CD4-positive, alpha-beta memory T cell (primary cell): ENCODE results near the gene DCK. TPM values are rescaled to one million over a fixed set of nuclear protein-coding genes. Genes with fewer than 3 reads are reported as not detected.

Source experiments
- CTCF ChIA-PET: fragments of 350-600 bp; sonication (Branson Sonifier 250); formaldehyde crosslinking; loops from one replicate; lab custom pipeline; 2021; ENCODE audit warnings: inconsistent platforms; ENCODE audit not compliant: partially characterized antibody; lab: Charles Lee
- POLR2A ChIA-PET: fragments of 350-600 bp; sonication (Branson Sonifier 250); formaldehyde crosslinking; loops from one replicate; lab custom pipeline; 2021; ENCODE audit not compliant: partially characterized antibody; lab: Charles Lee
- DNase-seq, 5 donors: peaks; one replicate each; pipeline versions ENCODE4 v3.0.0 to v3.0.0-alpha.2; 2020 to 2022; ENCODE audit warnings: mixed read lengths in 1 of 5
- H3K27ac ChIP-seq: one replicate; pipeline ENCODE4 v1.7.0; 2013; ENCODE audit warnings: low read depth, low read length
- H3K27me3 ChIP-seq: 2 replicates; pipeline ENCODE4 v1.7.0; 2013; ENCODE audit warnings: mild to moderate bottlenecking, low read length, moderate library complexity; ENCODE audit not compliant: insufficient read depth
- H3K36me3 ChIP-seq: 2 replicates; pipeline ENCODE4 v1.7.0; 2013; ENCODE audit warnings: mild to moderate bottlenecking, low read length, moderate library complexity; ENCODE audit not compliant: insufficient read depth
- H3K4me1 ChIP-seq: 2 replicates; pipeline ENCODE4 v1.7.0; 2013; ENCODE audit warnings: mild to moderate bottlenecking, low read length, moderate library complexity; ENCODE audit not compliant: insufficient read depth
- H3K4me3 ChIP-seq, 2 donors: one replicate each; pipeline ENCODE4 v1.7.0; 2013; ENCODE audit warnings: low read length in 2 of 2, mild to moderate bottlenecking in 1 of 2
- H3K9me3 ChIP-seq, 2 donors: one replicate each; pipeline ENCODE4 v1.7.0; 2013; ENCODE audit warnings: low read length in 2 of 2, control low read depth in 1 of 2; ENCODE audit not compliant: control insufficient read depth in 1 of 2
- H3K27ac Mint-ChIP-seq, 7 donors: one replicate each; pipeline ENCODE4 v1.8.0; 2020 to 2021; ENCODE audit warnings: mixed read lengths in 7 of 7, mild to moderate bottlenecking in 6 of 7, inconsistent platforms in 3 of 7, moderate library complexity in 3 of 7
- H3K27me3 Mint-ChIP-seq, 2 donors: one replicate each; pipeline ENCODE4 v1.8.0; 2020 to 2021; ENCODE audit warnings: mixed read lengths in 2 of 2
- H3K36me3 Mint-ChIP-seq, 2 donors: one replicate each; pipeline ENCODE4 v1.8.0; 2020 to 2021; ENCODE audit warnings: mixed read lengths in 2 of 2, inconsistent platforms in 1 of 2, mild to moderate bottlenecking in 1 of 2
- H3K4me1 Mint-ChIP-seq, 4 donors: one replicate each; pipeline ENCODE4 v1.8.0; 2020 to 2021; ENCODE audit warnings: mixed read lengths in 4 of 4, mild to moderate bottlenecking in 1 of 4
- H3K4me3 Mint-ChIP-seq, 8 donors: one replicate each; pipeline ENCODE4 v1.8.0; 2020 to 2021; ENCODE audit warnings: mixed read lengths in 8 of 8, mild to moderate bottlenecking in 7 of 8, moderate library complexity in 6 of 8, inconsistent platforms in 3 of 8
- H3K9me3 Mint-ChIP-seq, 8 donors: one replicate each; pipeline ENCODE4 v1.8.0; 2020 to 2021; ENCODE audit warnings: mixed read lengths in 8 of 8, mild to moderate bottlenecking in 5 of 8, inconsistent platforms in 3 of 8, moderate library complexity in 1 of 8
- intact Hi-C: fragments of 100-400 bp; cut with micrococcal nuclease; formaldehyde crosslinking; loops from one replicate; pipeline ENCODE4 v1.15.1; 2023
- polyA plus RNA-seq, 2 donors: library from polyadenylated mRNA; unstranded; fragments of 300-500 nt; fragmentation: Illumina TruSeq; gene quantifications; one replicate each; pipeline ENCODE4 v1.2.3, GENCODE V29; 2021
- total RNA-seq, 2 experiments: library from RNA; stranded (reverse); gene quantifications; one replicate each; pipeline ENCODE4 v1.2.3, GENCODE V29; 2021

The DCK gene
- total and polyA plus RNA-seq, 4 experiments from 2014 or later, result 54.7 to 134 (median 73.1) TPM

GRCh38 chr4:70984589-70984988, 8.9 kb upstream of the DCK start:
- POLR2A ChIA-PET, result no interaction called here
- peak in 2 of 5 donors; percentile 22 to 30 for DNase-seq
- Histone ChIP-seq H3K27ac (no peak overlapping the region), H3K4me3 (no peak overlapping the region), H3K27me3 (no peaks in the 10 kb centered on the region), H3K4me1 (no peaks in the 10 kb centered on the region), H3K9me3 (no peaks in the 10 kb centered on the region), H3K36me3 (no peaks in the 10 kb centered on the region)
- H3K27me3 Mint-ChIP-seq, result no peaks in the 10 kb centered on the region
- peaks cover 0 to 4% of the 10 kb centered on the region in 2 donors for H3K36me3 Mint-ChIP-seq
- CTCF ChIA-PET, result interaction anchor here (0.6 to 8.8 kb wide), 5 partner anchors 10 to 383 kb away, joined by 3 to 74 read pairs (median 16); partner anchors contain the start of gene DCK
- no peak overlapping the region for H3K27ac Mint-ChIP-seq
- intact Hi-C loops, result loop anchor here (1.0 to 2.0 kb wide), 2 partner anchors 26 to 200 kb away; no protein-coding TSS in a partner anchor
- no peaks in the 10 kb centered on the region for H3K4me1 Mint-ChIP-seq
- H3K9me3 Mint-ChIP-seq, result no peaks in the 10 kb centered on the region
- H3K4me3 Mint-ChIP-seq, result no peak overlapping the region

DNA sequence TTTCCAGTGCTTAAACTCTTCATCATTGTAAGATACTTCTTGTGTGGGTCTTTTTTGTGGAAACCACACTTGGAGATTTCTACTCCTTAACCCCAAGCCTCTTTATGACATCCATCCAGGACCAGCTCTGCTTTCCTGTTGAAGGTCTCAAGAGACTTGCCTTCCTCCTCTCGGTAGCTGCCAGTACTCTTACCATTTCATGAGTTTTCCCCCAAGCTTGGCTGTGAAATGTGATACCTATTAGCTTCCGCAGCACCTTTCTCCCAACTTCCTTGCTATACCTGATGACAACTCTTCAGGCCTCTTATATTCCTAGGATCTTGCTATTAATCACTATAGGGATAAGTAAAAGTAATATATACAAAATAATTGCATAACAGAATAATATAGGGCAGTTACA, 1.9 kb upstream of the DCK start:
- POLR2A ChIA-PET, result interaction anchor here (0.6 kb wide), 1 partner anchor 46 kb away, joined by 3 read pairs; no protein-coding TSS in a partner anchor
- H3K27me3 ChIP-seq, result no peaks in the 10 kb centered on the region

GRCh38 chr4:70992391-70992881, 1.0 kb upstream of the DCK start:
- Mint-ChIP-seq H3K27me3 (no peaks in the 10 kb centered on the region), H3K4me1 (peaks cover 29 to 45% (median 34%) of the 10 kb centered on the region in 4 donors), H3K36me3 (peaks cover 0 to 13% of the 10 kb centered on the region in 2 donors), H3K4me3 (peak overlapping the region; percentile 87 to 99 (median 96)), H3K27ac (peak overlapping the region; percentile 87 to 98 (median 93)), H3K9me3 (no peaks in the 10 kb centered on the region)
- no peaks in the 10 kb centered on the region for H3K9me3 ChIP-seq
- no peaks in the 10 kb centered on the region for H3K27me3 ChIP-seq
- CTCF ChIA-PET, result interaction anchor here (0.8 to 8.0 kb wide), 4 partner anchors 12 to 192 kb away, joined by 3 to 127 read pairs (median 4); no protein-coding TSS in a partner anchor
- peak overlapping the region; percentile 81 to 99 for H3K4me3 ChIP-seq
- no peaks in the 10 kb centered on the region for H3K36me3 ChIP-seq
- POLR2A ChIA-PET, result interaction anchor here (1.0 to 4.1 kb wide), 9 partner anchors 10 to 308 kb away, joined by 3 to 44 read pairs (median 6); partner anchors contain the start of genes GRSF1, MOB1B and UTP3
- DNase-seq, result no peak
- intact Hi-C loops, result loop anchor here (2.0 to 5.0 kb wide), 3 partner anchors 90 to 305 kb away; partner anchors contain the start of genes GRSF1, MOB1B and UTP3
- H3K4me1 ChIP-seq, result peaks cover 40% of the 10 kb centered on the region
- peak overlapping the region; percentile 80 for H3K27ac ChIP-seq

More for the DNA sequence above, 1.9 kb upstream of the DCK start:
- Histone ChIP-seq H3K36me3 (no peaks in the 10 kb centered on the region), H3K4me3 (no peak overlapping the region), H3K27ac (no peak overlapping the region), H3K9me3 (no peaks in the 10 kb centered on the region), H3K4me1 (peaks cover 32% of the 10 kb centered on the region)
- H3K4me1 Mint-ChIP-seq, result peaks cover 21 to 37% (median 25%) of the 10 kb centered on the region in 4 donors
- CTCF ChIA-PET, result interaction anchor here (2.8 kb wide), 1 partner anchor 18 kb away, joined by 24 read pairs; no protein-coding TSS in a partner anchor
- DNase-seq, result no peak
- H3K4me3 Mint-ChIP-seq, result peak overlapping the region in 1 of 8 donors; percentile 32
- peaks cover 0 to 13% of the 10 kb centered on the region in 2 donors for H3K36me3 Mint-ChIP-seq
- H3K27ac Mint-ChIP-seq, result peak overlapping the region in 2 of 7 donors; percentile 72 to 84
- no peaks in the 10 kb centered on the region for H3K9me3 Mint-ChIP-seq
- intact Hi-C loops, result loop anchor here (5.0 kb wide), 1 partner anchor 304 kb away; the partner anchor contains the start of gene UTP3
- no peaks in the 10 kb centered on the region for H3K27me3 Mint-ChIP-seq

DNA sequence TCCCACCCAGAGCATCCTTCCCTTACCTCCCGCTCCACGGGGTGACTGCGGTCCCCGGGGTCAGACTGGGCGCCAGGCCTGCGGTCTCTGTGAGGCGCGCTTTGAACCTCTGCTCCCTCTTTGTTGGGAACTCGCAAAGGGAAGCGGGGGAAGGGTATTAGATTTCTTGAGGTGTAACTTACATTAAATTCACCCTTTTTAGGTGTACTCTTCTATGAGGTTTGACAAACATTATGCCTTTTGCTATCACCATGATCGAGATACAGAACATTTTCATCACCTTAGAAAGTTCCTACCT, 569 bp downstream of the DCK start:
- ChIA-PET POLR2A (interaction anchor here (0.6 to 4.1 kb wide), 14 partner anchors 9 to 306 kb away, joined by 3 to 44 read pairs (median 6); partner anchors contain the start of genes GRSF1, MOB1B and UTP3), CTCF (interaction anchor here (0.6 to 8.0 kb wide), 12 partner anchors 9 to 309 kb away, joined by 3 to 127 read pairs (median 5); no protein-coding TSS in a partner anchor)
- peak overlapping the region; percentile 79 to 98 (median 93) for H3K27ac Mint-ChIP-seq
- H3K36me3 ChIP-seq, result peaks cover 5% of the 10 kb centered on the region
- H3K4me1 ChIP-seq, result peaks cover 56% of the 10 kb centered on the region
- peak overlapping the region; percentile 80 for H3K27ac ChIP-seq
- H3K9me3 Mint-ChIP-seq, result no peaks in the 10 kb centered on the region
- H3K27me3 Mint-ChIP-seq, result no peaks in the 10 kb centered on the region
- intact Hi-C loops, result loop anchor here (5.0 kb wide), 1 partner anchor 307 kb away; the partner anchor contains the start of gene UTP3
- no peaks in the 10 kb centered on the region for H3K9me3 ChIP-seq
- peaks cover 38 to 61% (median 46%) of the 10 kb centered on the region in 4 donors for H3K4me1 Mint-ChIP-seq
- peaks cover 11 to 19% of the 10 kb centered on the region in 2 donors for H3K36me3 Mint-ChIP-seq
- no peak for DNase-seq
- peak overlapping the region; percentile 88 to 99 (median 96) for H3K4me3 Mint-ChIP-seq
- H3K27me3 ChIP-seq, result no peaks in the 10 kb centered on the region
- H3K4me3 ChIP-seq, result peak overlapping the region; percentile 81 to 99

DNA sequence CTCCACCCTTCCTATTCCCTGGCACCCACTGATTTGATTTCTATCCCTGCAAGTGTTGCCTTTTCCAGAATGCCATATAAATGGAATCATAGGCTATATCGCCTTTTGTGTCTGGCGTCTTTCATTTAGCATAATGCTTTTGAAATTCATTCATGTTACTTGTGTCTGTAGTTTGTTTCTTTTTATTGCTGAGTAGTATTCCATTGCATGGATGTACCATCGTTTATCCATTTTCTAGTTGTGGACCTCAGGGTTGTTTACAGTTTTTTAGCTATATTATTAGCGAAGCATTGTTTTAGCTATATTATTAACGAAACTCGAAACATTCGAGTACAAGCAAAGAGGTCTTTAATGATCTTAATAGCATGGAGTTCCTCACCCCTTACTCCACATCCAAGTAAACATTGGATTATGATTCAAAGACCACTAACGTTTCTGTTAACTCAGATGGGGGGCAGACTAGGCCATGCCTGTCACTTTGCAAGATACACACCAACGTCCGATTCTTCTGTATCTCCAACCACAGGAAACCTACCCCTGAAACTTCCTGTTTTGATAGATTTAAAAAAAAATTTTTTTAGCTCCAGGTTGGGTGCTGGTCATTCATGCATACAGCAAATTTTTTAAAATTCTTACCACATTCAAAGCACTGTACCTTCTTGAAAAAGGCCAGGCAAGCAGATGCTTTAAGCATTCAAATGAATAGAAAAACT, 1.1 kb downstream of the DCK start:
- peaks cover 42 to 67% (median 51%) of the 10 kb centered on the region in 4 donors for H3K4me1 Mint-ChIP-seq
- ChIA-PET CTCF (interaction anchor here (0.6 to 8.0 kb wide), 10 partner anchors 10 to 343 kb away, joined by 3 to 127 read pairs (median 5); no protein-coding TSS in a partner anchor), POLR2A (interaction anchor here (0.6 to 4.1 kb wide), 11 partner anchors 10 to 306 kb away, joined by 3 to 44 read pairs (median 5); partner anchors contain the start of genes GRSF1, MOB1B and UTP3)
- H3K9me3 Mint-ChIP-seq, result no peaks in the 10 kb centered on the region
- H3K4me3 Mint-ChIP-seq, result peak overlapping the region; percentile 88 to 99 (median 96)
- Histone ChIP-seq H3K4me1 (peaks cover 59% of the 10 kb centered on the region), H3K9me3 (no peaks in the 10 kb centered on the region), H3K36me3 (peaks cover 8% of the 10 kb centered on the region), H3K4me3 (peak overlapping the region; percentile 81 to 99), H3K27ac (peak overlapping the region; percentile 80), H3K27me3 (no peaks in the 10 kb centered on the region)
- no peaks in the 10 kb centered on the region for H3K27me3 Mint-ChIP-seq
- DNase-seq, result no peak
- intact Hi-C loops, result loop anchor here (5.0 kb wide), 1 partner anchor 307 kb away; the partner anchor contains the start of gene UTP3
- peaks cover 17 to 24% of the 10 kb centered on the region in 2 donors for H3K36me3 Mint-ChIP-seq
- H3K27ac Mint-ChIP-seq, result peak overlapping the region; percentile 79 to 98 (median 93)

- H3K4me1 ChIP-seq, result peaks cover 64% of the 10 kb centered on the region
- H3K4me3 ChIP-seq, result peak overlapping the region in 1 of 2 donors; percentile 81
- no peaks in the 10 kb centered on the region for H3K27me3 ChIP-seq
- no peak for DNase-seq
- Mint-ChIP-seq H3K36me3 (peaks cover 31 to 39% of the 10 kb centered on the region in 2 donors), H3K9me3 (no peaks in the 10 kb centered on the region), H3K27ac (peak overlapping the region; percentile 42 to 94 (median 92)), H3K27me3 (no peaks in the 10 kb centered on the region), H3K4me3 (peak overlapping the region; percentile 88 to 99 (median 96)), H3K4me1 (peaks cover 55 to 81% (median 64%) of the 10 kb centered on the region in 4 donors)
- peak overlapping the region; percentile 80 for H3K27ac ChIP-seq
- ChIA-PET CTCF (interaction anchor here (0.8 to 8.0 kb wide), 7 partner anchors 8 to 309 kb away, joined by 3 to 127 read pairs (median 7); partner anchors contain the start of gene MOB1B), POLR2A (interaction anchor here (1.6 to 4.1 kb wide), 3 partner anchors 94 to 261 kb away, joined by 5 to 44 read pairs (median 22); partner anchors contain the start of genes GRSF1 and MOB1B)
- no peaks in the 10 kb centered on the region for H3K9me3 ChIP-seq
- peaks cover 8% of the 10 kb centered on the region for H3K36me3 ChIP-seq
- intact Hi-C loops, result no loop called here
Measured at GRCh38 chr4:70996018-70996360, 2.5 kb downstream of the DCK start.
